Sigmoid colon (tissue), 7 donors: Measurements from ENCODE around the gene TAS2R40. TPM values are rescaled to one million over a fixed set of nuclear protein-coding genes. Genes with fewer than 3 reads are reported as not detected.
"Not testable (repeated sequence)": the region's sequence is repeated elsewhere in the genome, so short reads cannot be mapped to it uniquely, and the experiment has no call there.

ENCODE experiments used
- DNase-seq: peaks from one replicate; pipeline ENCODE4 v3.0.0-alpha.2; 2019
- H3K27ac ChIP-seq, 4 donors: fragments of 200-600 bp; sonication (generic); one replicate each; pipeline ENCODE4 v1.5.1; 2016 to 2019; ENCODE audit warnings: mild to moderate bottlenecking in 1 of 4
- H3K27me3 ChIP-seq, 3 donors: fragments of 200-600 bp; sonication (generic); one replicate each; pipeline ENCODE4 v1.5.1; 2019; ENCODE audit warnings: mild to moderate bottlenecking in 1 of 3
- H3K36me3 ChIP-seq, 4 donors: fragments of 200-600 bp; sonication (generic); one replicate each; pipeline ENCODE4 v1.5.1; 2016 to 2019
- H3K4me1 ChIP-seq, 4 donors: fragments of 200-600 bp; sonication (generic); one replicate each; pipeline ENCODE4 v1.5.1; 2017 to 2019
- H3K4me3 ChIP-seq, 4 donors: fragments of 200-600 bp; sonication (generic); one replicate each; pipeline ENCODE4 v1.5.1; 2017 to 2019; ENCODE audit warnings: mild to moderate bottlenecking in 2 of 4, moderate library complexity in 1 of 4
- H3K9me3 ChIP-seq, 4 donors: fragments of 200-600 bp in 3 of 4; sonication (generic) in 3 of 4; one replicate each; pipeline versions ENCODE4 v1.5.1 to v1.6.1; 2013 to 2019
- CTCF ChIP-seq, 4 experiments: fragments of 450-650 bp in 3 of 4; fragments of 200-600 bp in 1 of 4; IDR thresholded peaks; one replicate each; pipeline ENCODE4 v1.5.1; 2016 to 2019; ENCODE audit warnings: antibody characterized with exemption in 4 of 4, mild to moderate bottlenecking in 3 of 4, moderate library complexity in 2 of 4
- EP300 ChIP-seq, 4 donors: sonication (generic); formaldehyde crosslinking; IDR thresholded peaks; one replicate each; pipeline ENCODE4 v1.6.1; 2017; ENCODE audit warnings: antibody characterized with exemption in 4 of 4
- POLR2A ChIP-seq, 2 donors: fragments of 450-650 bp; IDR thresholded peaks; one replicate each; pipeline ENCODE4 v1.6.1; 2016; ENCODE audit warnings: antibody characterized with exemption in 2 of 2, mild to moderate bottlenecking in 2 of 2, moderate library complexity in 2 of 2
- POLR2AphosphoS5 ChIP-seq, 4 donors: sonication (generic); formaldehyde crosslinking; IDR thresholded peaks; one replicate each; pipeline ENCODE4 v1.6.1; 2017; ENCODE audit warnings: antibody characterized with exemption in 4 of 4
- WGBS, 2 donors: extraction: QIAGEN DNeasy Blood & Tissue Kit; methylation state at CpG; one replicate each; pipeline ENCODE4 v1.1.7; 2013; 5-methylcytosine and 5-hydroxymethylcytosine counted together
- intact Hi-C: fragments of 100-400 bp; cut with DNase I; formaldehyde crosslinking; loops from one replicate; pipeline ENCODE4 v1.15.1; 2023
- polyA plus RNA-seq, 3 donors: library from polyadenylated mRNA; stranded (reverse); fragments of 200-250 nt; gene quantifications; one replicate each; pipeline ENCODE4 v1.2.3, GENCODE V29; 2013
- total RNA-seq, 4 donors: library from RNA; depleted of rRNA; stranded (reverse); fragments of >200 nt; gene quantifications; one replicate each; pipeline ENCODE4 v1.1.0, GENCODE V29; 2016
- donor health status: healthy with polysubstance abuse.
- donor health status: Bipolar disorder and iron deficiency.
- donor health status: healthy.

TAS2R40 gene
- total and polyA plus RNA-seq, 7 donors: not detected

- Histone ChIP-seq H3K27me3 (no peaks in the 10 kb centered on the region), H3K9me3 (no peaks in the 10 kb centered on the region), H3K27ac (no peak overlapping the region), H3K4me1 (no peaks in the 10 kb centered on the region), H3K36me3 (no peaks in the 10 kb centered on the region), H3K4me3 (no peak overlapping the region)
- intact Hi-C loops: no loop called here
- TF ChIP-seq CTCF (IDR thresholded peaks at IDR 0.05): no peak
- TF ChIP-seq POLR2A (IDR thresholded peaks at IDR 0.05): no peak
- TF ChIP-seq POLR2AphosphoS5 (IDR thresholded peaks at IDR 0.05): no peak
- TF ChIP-seq EP300 (IDR thresholded peaks at IDR 0.05): no peak
- 92 to 94% methylated on average over 2 of the region's 2 CpGs for WGBS, 2 donors
- DNase-seq: no peak
Measured at GRCh38 chr7:143202161-143202560, 19.7 kb upstream of the TAS2R40 start.

GRCh38 chr7:143203386-143203785, 18.5 kb upstream of the TAS2R40 start:
- Histone ChIP-seq H3K4me1 (no peaks in the 10 kb centered on the region), H3K4me3 (no peak overlapping the region), H3K27ac (no peak overlapping the region), H3K27me3 (no peaks in the 10 kb centered on the region), H3K36me3 (no peaks in the 10 kb centered on the region), H3K9me3 (no peaks in the 10 kb centered on the region)
- no peak for TF ChIP-seq EP300 (IDR thresholded peaks at IDR 0.05)
- no peak for TF ChIP-seq POLR2A (IDR thresholded peaks at IDR 0.05)
- TF ChIP-seq POLR2AphosphoS5 (IDR thresholded peaks at IDR 0.05): no peak
- TF ChIP-seq CTCF (IDR thresholded peaks at IDR 0.05): no peak
- WGBS, 2 donors: 94 to 95% methylated on average over 3 of the region's 3 CpGs
- no peak for DNase-seq
- intact Hi-C loops: no loop called here

GRCh38 chr7:143205560-143206293, 16.1 kb upstream of the TAS2R40 start:
- intact Hi-C loops: no loop called here
- 42 to 63% methylated on average over 13 of the region's 13 CpGs for WGBS, 2 donors

GRCh38 chr7:143210541-143210940, 11.3 kb upstream of the TAS2R40 start:
- no peak for DNase-seq
- Histone ChIP-seq H3K4me1 (peaks cover 0 to under 1% (median 0%) of the 10 kb centered on the region in 4 donors), H3K4me3 (no peak overlapping the region), H3K36me3 (no peaks in the 10 kb centered on the region), H3K27ac (no peak overlapping the region), H3K27me3 (no peaks in the 10 kb centered on the region), H3K9me3 (no peaks in the 10 kb centered on the region)
- WGBS, 2 donors: 21 to 61% methylated on average over 4 of the region's 4 CpGs
- TF ChIP-seq CTCF (IDR thresholded peaks at IDR 0.05) (no peak), EP300 (IDR thresholded peaks at IDR 0.05) (no peak), POLR2A (IDR thresholded peaks at IDR 0.05) (no peak), POLR2AphosphoS5 (IDR thresholded peaks at IDR 0.05) (no peak)
- intact Hi-C loops: no loop called here

More at GRCh38 chr7:143205560-143206293, 16.1 kb upstream of the TAS2R40 start:
- peak; percentile 67 for DNase-seq
- Histone ChIP-seq H3K36me3 (no peaks in the 10 kb centered on the region), H3K4me1 (no peaks in the 10 kb centered on the region), H3K27ac (no peak overlapping the region), H3K27me3 (no peaks in the 10 kb centered on the region), H3K4me3 (no peak overlapping the region), H3K9me3 (no peaks in the 10 kb centered on the region)
- TF ChIP-seq EP300 (IDR thresholded peaks at IDR 0.05) (no peak), POLR2A (IDR thresholded peaks at IDR 0.05) (no peak), POLR2AphosphoS5 (IDR thresholded peaks at IDR 0.05) (no peak), CTCF (IDR thresholded peaks at IDR 0.05) (no peak)

GRCh38 chr7:143213478-143213877, 8.4 kb upstream of the TAS2R40 start:
- WGBS, 2 donors: 95 to 97% methylated on average over 4 of the region's 4 CpGs
- H3K27ac ChIP-seq, H3K9me3 ChIP-seq, H3K36me3 ChIP-seq, H3K27me3 ChIP-seq, DNase-seq, intact Hi-C loops, H3K4me3 ChIP-seq, H3K4me1 ChIP-seq: not testable (repeated sequence)
